K562 (cell line): ENCODE measurements around the gene TUBGCP5. TPM values are rescaled to one million over a fixed set of nuclear protein-coding genes. Genes with fewer than 3 reads are reported as not detected.

Experiments
- ATAC-seq: fragments of 200-7000 bp; cut with Tn5 transposase; 3 replicates; pipeline ENCODE4 v1.9.1; 2020; ENCODE audit warnings: moderate library complexity
- BruUV-seq: library from RNA; stranded (reverse); fragments of 400-500 nt; replicated peaks from 2 replicates; lab custom pipeline; 2021; lab: Mats Ljungman, UMichigan
- CTCF ChIA-PET: fragments of 300-600 bp; formaldehyde crosslinking; extraction: SDS; loops from one replicate; lab custom pipeline; 2021; ENCODE audit warnings: low intra/inter-chr PET ratio; lab: Yijun Ruan, JAX
- POLR2A ChIA-PET: fragments of 300-600, 350-650 bp; sonication (Branson Sonifier 250); formaldehyde crosslinking; extraction: SDS; loops from one replicate; lab custom pipeline; 2021; ENCODE audit warnings: antibody characterized with exemption, inconsistent platforms; lab: Yijun Ruan, JAX
- DNase-seq, 4 experiments: peaks; one replicate each; pipeline versions ENCODE4 v3.0.0 to v3.0.0-alpha.2; 2011 to 2018; ENCODE audit warnings: low spot score in 3 of 4, mixed read lengths in 3 of 4; ENCODE audit errors: extremely low read depth in 1 of 4
- FAIRE-seq: peaks from 2 replicates; lab custom pipeline; 2011; peaks lifted over from hg19 to GRCh38; lab: Jason Lieb, UNC
- H2AFZ ChIP-seq: 2 replicates; pipeline ENCODE4 v1.6.0; 2011; ENCODE audit warnings: low read depth, low read length, control low read depth, inconsistent platforms
- H3K27ac ChIP-seq: fragments of 200-600 bp; 3 replicates; pipeline ENCODE4 v1.8.0; 2011; ENCODE audit warnings: low read depth, mild to moderate bottlenecking, control low read depth, inconsistent platforms, low read length, moderate library complexity, mixed read lengths; ENCODE audit errors: extremely low read depth
- H3K27me3 ChIP-seq, 2 experiments: fragments of 300-600 bp in 1 of 2; 2 replicates in 1 of 2; 3 replicates in 1 of 2; pipeline versions ENCODE4 v1.6.0 to v1.8.0; 2011; ENCODE audit warnings: inconsistent platforms in 2 of 2, low read length in 2 of 2, mild to moderate bottlenecking in 1 of 2, mixed read lengths in 1 of 2, moderate library complexity in 1 of 2; ENCODE audit not compliant: control insufficient read depth in 2 of 2, insufficient read depth in 2 of 2
- H3K36me3 ChIP-seq: fragments of 300-600 bp; 3 replicates; pipeline ENCODE4 v1.8.0; 2011; ENCODE audit warnings: mild to moderate bottlenecking, low read length, inconsistent platforms; ENCODE audit not compliant: control insufficient read depth, insufficient read depth
- H3K4me1 ChIP-seq, 2 experiments: fragments of 200-600 bp in 1 of 2; replicated peaks in 1 of 2; 2 replicates in 1 of 2; 3 replicates in 1 of 2; pipeline versions ENCODE4 v1.5.1 to v1.8.0; 2011; ENCODE audit warnings: inconsistent platforms in 2 of 2, low read length in 2 of 2, mild to moderate bottlenecking in 1 of 2, mixed read lengths in 1 of 2, moderate library complexity in 1 of 2; ENCODE audit not compliant: control insufficient read depth in 2 of 2, insufficient read depth in 2 of 2
- H3K4me2 ChIP-seq: 2 replicates; pipeline ENCODE4 v1.6.1; 2011; ENCODE audit warnings: low read length, control low read depth, inconsistent platforms, mixed read lengths; ENCODE audit not compliant: insufficient read depth
- H3K4me3 ChIP-seq: fragments of 200-600 bp; sonication (generic), shearing (Covaris generic); 2 replicates; pipeline ENCODE4 v1.5.1; 2016; ENCODE audit warnings: control low read depth, inconsistent platforms
- H3K79me2 ChIP-seq: fragments of 200-600 bp; 3 replicates; pipeline ENCODE4 v1.8.0; 2011; ENCODE audit warnings: low read length, inconsistent platforms; ENCODE audit not compliant: control insufficient read depth, insufficient read depth
- H3K9ac ChIP-seq, 2 experiments: 2 replicates each; pipeline versions ENCODE4 v1.6.0 to v1.6.1; 2011; ENCODE audit warnings: low read depth in 2 of 2, low read length in 2 of 2, control low read depth in 1 of 2, inconsistent platforms in 1 of 2, mild to moderate bottlenecking in 1 of 2, mixed read lengths in 1 of 2; ENCODE audit not compliant: insufficient read depth in 1 of 2
- H3K9me1 ChIP-seq: one replicate; pipeline ENCODE4 v1.6.0; 2011; ENCODE audit warnings: inconsistent platforms, mild to moderate bottlenecking, low read length, moderate library complexity; ENCODE audit not compliant: control insufficient read depth, insufficient read depth
- H3K9me3 ChIP-seq: replicated peaks from 2 replicates; pipeline ENCODE4 v1.5.1; 2011; ENCODE audit warnings: low read depth, low read length, inconsistent platforms; ENCODE audit not compliant: control insufficient read depth, insufficient read depth
- H4K20me1 ChIP-seq: replicated peaks from 2 replicates; pipeline ENCODE4 v1.6.1; 2011; ENCODE audit warnings: low read length, inconsistent platforms, mixed read lengths; ENCODE audit not compliant: control insufficient read depth, insufficient read depth
- C11orf30 ChIP-seq: fragments of 450-650 bp; IDR thresholded peaks from 2 replicates; pipeline ENCODE4 v1.6.1; 2016; ENCODE audit warnings: low read depth, mild to moderate bottlenecking
- SRSF7 ChIP-seq: fragments of 200-400 bp; formaldehyde crosslinking; optimal IDR thresholded peaks from 2 replicates; pipeline ENCODE3; 2017; ENCODE audit warnings: mild to moderate bottlenecking, low read depth, low read length
- ZNF316 ChIP-seq: fragments of 450-650 bp; IDR thresholded peaks from 2 replicates; pipeline ENCODE4 v1.6.1; 2016
- WGBS: fragments of 100-300 bp; shearing (Covaris generic); methylation state at CpG from one replicate; pipeline ENCODE4 v1.1.6; 2016; ENCODE audit warnings: low coverage, mixed read lengths; ENCODE audit not compliant: insufficient coverage; ENCODE audit errors: missing lambda C conversion rate; 5-methylcytosine and 5-hydroxymethylcytosine counted together
- in situ Hi-C: fragments of 300-500 bp; cut with MboI; formaldehyde crosslinking; loops from 4 replicates; pipeline ENCODE4 v1.15.0; 2018; ENCODE audit warnings: inconsistent platforms, mixed read lengths
- intact Hi-C: fragments of 100-400 bp; cut with micrococcal nuclease; formaldehyde crosslinking; loops from 2 replicates; pipeline ENCODE4 v1.14.2; 2022
- polyA plus RNA-seq, 8 experiments: library from polyadenylated mRNA; depleted of rRNA in 4 of 8; stranded (reverse) in 5 of 8; unstranded in 3 of 8; fragments of >200 nt; fragmentation: Nextera tagmentation in 2 of 8; fragmentation: Illumina TruSeq in 1 of 8; extraction: Ambion mirVana in 2 of 8; extraction: Trizol in 1 of 8; gene quantifications; 2 replicates each; pipeline versions ENCODE4 v1.2.1 to v1.2.3, GENCODE V29; 2011 to 2014; ENCODE audit warnings: inconsistent platforms in 1 of 8, missing spikeins in 1 of 8
- total RNA-seq, 7 experiments: library from RNA; depleted of rRNA in 6 of 7; stranded (reverse); fragments of >200 nt in 6 of 7; fragmentation: Illumina TruSeq in 2 of 7; extraction: Trizol in 2 of 7; gene quantifications; 2 replicates each; pipeline versions ENCODE4 v1.2.1 to v1.2.3, GENCODE V29; 2011 to 2021; ENCODE audit warnings: low replicate concordance in 1 of 7

TUBGCP5 gene
- total and polyA plus RNA-seq, 9 of the 15 experiments (the other 6 are each of a cell fraction or from before 2014, with no cell fraction given), result 5.8 to 33.9 (median 23.2) TPM

DNA sequence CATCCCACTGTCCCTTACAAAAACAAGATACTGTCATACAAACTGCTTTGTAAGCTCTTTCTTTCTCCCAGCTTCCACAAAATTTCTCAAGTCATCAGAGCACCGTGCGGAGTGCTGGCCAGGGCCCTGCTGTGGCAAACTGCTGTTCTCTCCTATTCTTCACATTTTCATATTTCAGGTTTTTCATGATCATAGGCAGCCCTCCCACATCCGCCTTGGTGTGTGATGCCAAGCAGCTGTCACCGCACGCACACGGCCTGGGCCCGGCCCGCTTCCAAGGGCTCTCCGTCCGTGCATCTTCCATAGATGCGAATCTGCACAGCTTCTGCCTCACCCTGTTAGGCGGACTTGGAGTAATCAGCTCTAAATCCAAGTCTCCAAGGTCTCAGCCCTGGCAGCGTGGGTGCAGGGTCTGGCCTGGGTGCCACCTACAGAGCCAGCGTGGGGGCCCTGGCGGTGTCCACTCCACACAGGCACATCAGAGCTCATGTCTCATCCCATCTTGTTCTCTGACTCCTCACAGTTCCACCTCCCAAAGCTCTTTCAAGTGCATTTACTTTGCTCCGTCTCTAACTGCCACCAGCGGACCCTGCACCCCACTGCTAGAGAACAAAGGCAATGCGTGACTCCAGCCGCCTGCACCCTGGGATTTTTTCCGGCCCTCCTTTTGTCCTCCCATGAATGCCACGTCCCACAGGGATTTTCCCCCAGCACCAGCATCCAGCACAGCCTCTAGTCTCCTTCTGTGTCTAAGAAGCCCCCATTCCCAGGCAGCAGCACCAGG lies 86.4 kb downstream of the TUBGCP5 start:
- TF ChIP-seq ZNF316, result peak; percentile 43; the same call in 1 of the 2 replicates
- TF ChIP-seq SRSF7, result no peak
- peak; percentile 10; the same call in 1 of the 2 replicates for TF ChIP-seq C11orf30
- Histone ChIP-seq H4K20me1 (peaks cover 16% of the 10 kb centered on the region), H3K9me1 (peaks cover 6% of the 10 kb centered on the region), H3K27me3 (no peaks in the 10 kb centered on the region), H3K36me3 (no peaks in the 10 kb centered on the region), H3K27ac (no peak overlapping the region), H3K9me3 (no peaks in the 10 kb centered on the region), H3K4me1 (peaks cover 17 to 28% of the 10 kb centered on the region in 2 experiments), H3K9ac (0 out of 4 replicates have a peak overlapping the region, but pooled peaks of 1 of the 2 experiments have one; percentile 6), H3K79me2 (peaks cover 38% of the 10 kb centered on the region), H3K4me3 (no peak overlapping the region), H2AFZ (no peak overlapping the region), H3K4me2 (no peak overlapping the region)
- CTCF ChIA-PET, result no interaction called here
- WGBS, result 78% methylated on average over 18 of the region's 21 CpGs
- ATAC-seq (no peak), DNase-seq (no peak), FAIRE-seq (no peak)
- in situ Hi-C loops, result no loop called here
- POLR2A ChIA-PET, result interaction anchor here (1.2 kb wide), 1 partner anchor 16 kb away, joined by 4 read pairs; no protein-coding TSS in a partner anchor
- no TSS peak for BruUV-seq
- intact Hi-C loops, result no loop called here
